OCI-LY1 (cell line): ENCODE measurements around the gene BPIFA3.
A peak's percentile ranks its signal among the peaks of the same experiment; 100 is the strongest.

Experiments used
- H2AFZ ChIP-seq: fragments of 200-600 bp; sonication (generic), shearing (Covaris generic); 2 replicates; pipeline ENCODE4 v1.6.0; 2014; ENCODE audit warnings: antibody characterized with exemption, mild to moderate bottlenecking, low read length
- H3F3A ChIP-seq: fragments of 200-600 bp; sonication (generic), shearing (Covaris generic); 2 replicates; pipeline ENCODE4 v1.6.0; 2014; ENCODE audit warnings: mild to moderate bottlenecking, antibody characterized with exemption, low read length, moderate library complexity; ENCODE audit not compliant: insufficient read depth
- H3K27ac ChIP-seq: fragments of 200-600 bp; sonication (generic); 2 replicates; pipeline ENCODE4 v1.5.1; 2014; ENCODE audit warnings: low read length, mixed run types, mild to moderate bottlenecking, low read depth; ENCODE audit not compliant: poor library complexity, severe bottlenecking
- H3K27me3 ChIP-seq: fragments of 200-600 bp; sonication (generic); 2 replicates; pipeline ENCODE4 v1.6.0; 2014; ENCODE audit warnings: antibody characterized with exemption, mild to moderate bottlenecking, low read length, moderate library complexity; ENCODE audit not compliant: insufficient read depth
- H3K36me3 ChIP-seq: fragments of 200-600 bp; sonication (generic); 2 replicates; pipeline ENCODE4 v1.6.1; 2014; ENCODE audit warnings: mild to moderate bottlenecking, antibody characterized with exemption, low read length, moderate library complexity, mixed read lengths; ENCODE audit not compliant: insufficient read depth
- H3K4me1 ChIP-seq: fragments of 200-600 bp; sonication (generic); 2 replicates; pipeline ENCODE4 v1.5.1; 2014; ENCODE audit warnings: mild to moderate bottlenecking, low read length, moderate library complexity; ENCODE audit not compliant: insufficient read depth, severe bottlenecking
- H3K4me2 ChIP-seq: fragments of 200-600 bp; sonication (generic), shearing (Covaris generic); 2 replicates; pipeline ENCODE4 v1.6.1; 2014; ENCODE audit warnings: low read length
- H3K4me3 ChIP-seq: fragments of 200-600 bp; sonication (generic); 2 replicates; pipeline ENCODE4 v1.5.1; 2014; ENCODE audit warnings: low read length, low read depth, mild to moderate bottlenecking, mixed read lengths; ENCODE audit not compliant: poor library complexity, severe bottlenecking
- H3K79me2 ChIP-seq: fragments of 200-600 bp; shearing (Covaris generic); 2 replicates; pipeline ENCODE4 v1.6.1; 2016; ENCODE audit warnings: mixed run types, low read length, mixed read lengths; ENCODE audit not compliant: insufficient read depth
- H3K9ac ChIP-seq: fragments of 200-600 bp; sonication (generic), shearing (Covaris generic); 2 replicates; pipeline ENCODE4 v1.6.1; 2014; ENCODE audit warnings: mild to moderate bottlenecking, low read length, mixed read lengths
- H3K9me2 ChIP-seq: fragments of 200-600 bp; sonication (generic), shearing (Covaris generic); 2 replicates; pipeline ENCODE4 v1.6.1; 2014; ENCODE audit warnings: low read depth, mild to moderate bottlenecking, low read length, mixed read lengths
- H3K9me3 ChIP-seq: fragments of 200-600 bp; shearing (Covaris generic); 2 replicates; pipeline ENCODE4 v1.6.1; 2014; ENCODE audit warnings: low read length, mixed read lengths
- H4K20me1 ChIP-seq: fragments of 200-600 bp; sonication (generic), shearing (Covaris generic); 2 replicates; pipeline ENCODE4 v1.6.0; 2016; ENCODE audit warnings: mild to moderate bottlenecking, low read length; ENCODE audit not compliant: insufficient read depth
- CTCF ChIP-seq: fragments of 200-600 bp; sonication (generic), shearing (Covaris generic); IDR thresholded peaks from 2 replicates; pipeline ENCODE4 v1.5.1; 2017; ENCODE audit warnings: mild to moderate bottlenecking, antibody characterized with exemption, low read length, moderate library complexity, mixed read lengths
- EZH2 ChIP-seq: fragments of 200-600 bp; sonication (generic), shearing (Covaris generic); IDR thresholded peaks from 2 replicates; pipeline ENCODE4 v1.8.0; 2017; ENCODE audit warnings: borderline replicate concordance, mixed run types, mild to moderate bottlenecking, antibody characterized with exemption, low read length, moderate library complexity, mixed read lengths

BPIFA3 gene

GRCh38 chr20:33217052-33217451 lies at the start of gene BPIFA3:
Gene BPIFA3, plus strand, starts transcription at chr20:33217352. Its CDS starts 185 bp downstream, at chr20:33217537.
- Histone ChIP-seq H3K27ac (no peak within 1 kb of the TSS), H4K20me1 (no peaks in the 10 kb centered on the region), H3K79me2 (no peaks in the 10 kb centered on the region), H3F3A (no peaks in the 10 kb centered on the region), H3K4me2 (no peak within 1 kb of the TSS), H3K4me1 (no peaks in the 10 kb centered on the region), H3K36me3 (no peaks in the 10 kb centered on the region), H3K27me3 (no peaks in the 10 kb centered on the region), H3K9me2 (no peaks in the 10 kb centered on the region), H3K4me3 (no peak within 1 kb of the TSS), H3K9ac (no peak within 1 kb of the TSS), H2AFZ (no peak within 1 kb of the TSS), H3K9me3 (no peaks in the 10 kb centered on the region)
- no peak for TF ChIP-seq EZH2
- no peak for TF ChIP-seq CTCF

- no peak within 1 kb of the TSS for H3K9ac ChIP-seq
- no peak within 1 kb of the TSS for H2AFZ ChIP-seq
- no peaks in the 10 kb centered on the region for H3K79me2 ChIP-seq
- H3K27me3 ChIP-seq: no peaks in the 10 kb centered on the region
- H3F3A ChIP-seq: no peaks in the 10 kb centered on the region
- no peaks in the 10 kb centered on the region for H3K36me3 ChIP-seq
- H3K4me1 ChIP-seq: peaks cover 4% of the 10 kb centered on the region
- no peak within 1 kb of the TSS for H3K4me3 ChIP-seq
- TF ChIP-seq EZH2: no peak
- TF ChIP-seq CTCF: no peak
- no peak within 1 kb of the TSS for H3K4me2 ChIP-seq
- H3K9me3 ChIP-seq: no peaks in the 10 kb centered on the region
- no peaks in the 10 kb centered on the region for H4K20me1 ChIP-seq
- no peaks in the 10 kb centered on the region for H3K9me2 ChIP-seq
- H3K27ac ChIP-seq: no peak within 1 kb of the TSS
Observed at GRCh38 chr20:33167859-33168258, 49.3 kb upstream of the BPIFA3 start, which contains the start of gene BPIFA2. Gene BPIFA2, plus strand, starts transcription at chr20:33168159. Its CDS starts 987 bp downstream, at chr20:33169146.

GRCh38 chr20:33169176-33169794 lies 47.9 kb upstream of the BPIFA3 start:
- Histone ChIP-seq H3K4me1 (no peaks in the 10 kb centered on the region), H3K27me3 (no peaks in the 10 kb centered on the region), H3K9ac (no peak overlapping the region), H3K27ac (no peak overlapping the region), H3F3A (no peaks in the 10 kb centered on the region), H3K4me3 (no peak overlapping the region), H3K9me3 (no peaks in the 10 kb centered on the region), H3K79me2 (no peaks in the 10 kb centered on the region), H2AFZ (no peak overlapping the region), H4K20me1 (no peaks in the 10 kb centered on the region), H3K36me3 (no peaks in the 10 kb centered on the region), H3K4me2 (no peak overlapping the region), H3K9me2 (no peaks in the 10 kb centered on the region)
- TF ChIP-seq CTCF: peak; percentile 73
- no peak for TF ChIP-seq EZH2
